Cardiac atrium fibroblast (primary cell): ENCODE measurements around the gene FAT4. TPM values are rescaled to one million over a fixed set of nuclear protein-coding genes. Genes with fewer than 3 reads are reported as not detected.

Experiments
- total RNA-seq: library from RNA; depleted of rRNA; stranded (reverse); fragments of >200 nt; gene quantifications from 2 replicates; pipeline ENCODE4 v1.2.3, GENCODE V29; 2015

Gene FAT4
- 23.5 and 27.2 TPM in 2 replicates for total RNA-seq

GRCh38 chr4:125314676-125315575 is at the start of gene FAT4:
Gene FAT4 (plus strand): TSS chr4:125314955. CDS start chr4:125316412, 1,457 bp downstream.

